Nephron (organoid): ENCODE measurements around the gene EVI5L.

Experiments used
- H3K27ac Mint-ChIP-seq, 3 experiments: 2 replicates each; pipeline ENCODE4 v1.8.0; 2020; ENCODE audit warnings: mixed read lengths in 3 of 3, mild to moderate bottlenecking in 2 of 3, moderate library complexity in 1 of 3
- H3K27me3 Mint-ChIP-seq: 2 replicates; pipeline ENCODE4 v1.8.0; 2021; ENCODE audit warnings: low read depth, mild to moderate bottlenecking, moderate library complexity, mixed read lengths
- H3K36me3 Mint-ChIP-seq: 2 replicates; pipeline ENCODE4 v1.8.0; 2020; ENCODE audit warnings: low read depth, mixed read lengths
- H3K4me1 Mint-ChIP-seq: 2 replicates; pipeline ENCODE4 v1.8.0; 2020; ENCODE audit warnings: mixed read lengths
- H3K4me3 Mint-ChIP-seq, 3 experiments: 2 replicates each; pipeline ENCODE4 v1.8.0; 2020; ENCODE audit warnings: mild to moderate bottlenecking in 3 of 3, mixed read lengths in 3 of 3, moderate library complexity in 2 of 3
- H3K9me3 Mint-ChIP-seq: 2 replicates; pipeline ENCODE4 v1.8.0; 2020; ENCODE audit warnings: mixed read lengths
- TF ChIP-seq, protein P1 (sequence below), 3 experiments: fragments of 200-600 bp; sonication (generic); IDR thresholded peaks; one replicate each; pipeline ENCODE4 v1.5.0; 2021; ENCODE audit warnings: antibody characterized with exemption in 3 of 3; ENCODE audit not compliant: unreplicated experiment in 3 of 3

EVI5L gene

GRCh38 chr19:7902796-7903243, 72.8 kb downstream of the EVI5L start:
- Mint-ChIP-seq H3K4me3 (peak overlapping the region; percentile 84 to 94 (median 87)), H3K4me1 (peaks cover 21% of the 10 kb centered on the region)

GRCh38 chr19:7903244-7904073, 73.4 kb downstream of the EVI5L start, which contains the start of gene MAP2K7:
MAP2K7 (plus strand) TSS chr19:7903877; CDS start chr19:7903945, 68 bp downstream.
- Mint-ChIP-seq H3K27me3 (no peaks in the 10 kb centered on the region), H3K4me1 (peaks cover 21% of the 10 kb centered on the region), H3K27ac (peak within 1 kb of the TSS; percentile 75 to 95 (median 95)), H3K9me3 (no peaks in the 10 kb centered on the region), H3K36me3 (no peaks in the 10 kb centered on the region), H3K4me3 (peak within 1 kb of the TSS; percentile 89 to 97 (median 95))
- TF ChIP-seq, protein P1, sequence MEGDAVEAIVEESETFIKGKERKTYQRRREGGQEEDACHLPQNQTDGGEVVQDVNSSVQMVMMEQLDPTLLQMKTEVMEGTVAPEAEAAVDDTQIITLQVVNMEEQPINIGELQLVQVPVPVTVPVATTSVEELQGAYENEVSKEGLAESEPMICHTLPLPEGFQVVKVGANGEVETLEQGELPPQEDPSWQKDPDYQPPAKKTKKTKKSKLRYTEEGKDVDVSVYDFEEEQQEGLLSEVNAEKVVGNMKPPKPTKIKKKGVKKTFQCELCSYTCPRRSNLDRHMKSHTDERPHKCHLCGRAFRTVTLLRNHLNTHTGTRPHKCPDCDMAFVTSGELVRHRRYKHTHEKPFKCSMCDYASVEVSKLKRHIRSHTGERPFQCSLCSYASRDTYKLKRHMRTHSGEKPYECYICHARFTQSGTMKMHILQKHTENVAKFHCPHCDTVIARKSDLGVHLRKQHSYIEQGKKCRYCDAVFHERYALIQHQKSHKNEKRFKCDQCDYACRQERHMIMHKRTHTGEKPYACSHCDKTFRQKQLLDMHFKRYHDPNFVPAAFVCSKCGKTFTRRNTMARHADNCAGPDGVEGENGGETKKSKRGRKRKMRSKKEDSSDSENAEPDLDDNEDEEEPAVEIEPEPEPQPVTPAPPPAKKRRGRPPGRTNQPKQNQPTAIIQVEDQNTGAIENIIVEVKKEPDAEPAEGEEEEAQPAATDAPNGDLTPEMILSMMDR (IDR thresholded peaks at IDR 0.05; ENCODE audit: unreplicated experiment in 3 of 3): peak; percentile 49 to 58 (median 51)

More at GRCh38 chr19:7902796-7903243, 72.8 kb downstream of the EVI5L start:
- TF ChIP-seq, protein P1 (IDR thresholded peaks at IDR 0.05; ENCODE audit: unreplicated experiment in 3 of 3): no peak
- H3K36me3 Mint-ChIP-seq: no peaks in the 10 kb centered on the region
- H3K9me3 Mint-ChIP-seq: no peaks in the 10 kb centered on the region
- peak overlapping the region; percentile 75 to 95 (median 95) for H3K27ac Mint-ChIP-seq
- H3K27me3 Mint-ChIP-seq: no peaks in the 10 kb centered on the region

DNA sequence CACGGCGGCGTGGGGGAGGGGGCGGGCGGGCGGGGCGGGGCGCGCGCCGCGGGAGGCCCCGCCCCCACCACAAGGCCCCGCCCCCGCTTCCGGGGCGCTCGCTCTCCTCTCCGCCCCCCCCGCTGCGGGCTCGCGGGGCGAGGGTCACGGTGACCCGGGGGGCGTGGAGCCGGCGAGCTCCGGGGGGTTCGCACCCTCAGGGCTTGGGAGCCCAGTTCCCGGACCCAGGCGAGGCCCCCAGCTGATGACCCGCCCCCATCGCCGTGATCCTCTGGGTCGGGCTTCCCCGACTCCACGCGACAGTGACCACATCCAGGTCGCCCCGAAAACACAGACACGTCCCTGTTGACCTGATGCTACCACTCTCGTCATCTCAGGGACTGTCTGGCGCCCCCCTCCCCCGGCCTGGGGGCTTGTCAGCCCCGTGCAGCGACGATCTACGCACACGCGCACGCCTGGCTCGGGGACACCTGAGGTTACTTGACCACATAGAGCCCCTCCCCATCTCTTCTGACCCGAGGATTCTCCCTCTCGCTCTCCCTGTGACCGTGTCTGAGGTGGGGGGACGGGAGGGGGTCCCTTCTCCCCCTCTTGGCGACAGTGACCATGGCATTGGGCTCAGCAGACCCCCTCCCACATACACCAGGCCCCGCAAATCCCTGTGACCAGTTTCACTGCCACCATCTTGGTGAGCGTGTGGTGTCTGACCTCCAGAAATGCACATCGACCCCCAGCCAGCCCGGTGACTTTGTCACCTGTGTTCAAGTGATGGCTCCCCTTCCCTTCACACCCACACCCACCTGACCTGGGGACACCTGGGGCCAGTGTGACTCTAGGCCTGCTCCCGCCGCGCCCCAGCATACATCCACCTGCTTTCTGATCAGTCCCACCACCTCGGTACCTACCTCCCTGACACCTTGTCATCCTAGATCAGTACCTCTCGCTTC, 74.3 kb downstream of the EVI5L start:
- peak overlapping the region; percentile 89 to 97 (median 95) for H3K4me3 Mint-ChIP-seq
- no peaks in the 10 kb centered on the region for H3K36me3 Mint-ChIP-seq
- H3K9me3 Mint-ChIP-seq: no peaks in the 10 kb centered on the region
- peak overlapping the region; percentile 56 to 85 (median 84) for H3K27ac Mint-ChIP-seq
- H3K4me1 Mint-ChIP-seq: peaks cover 21% of the 10 kb centered on the region
- TF ChIP-seq, protein P1 (IDR thresholded peaks at IDR 0.05; ENCODE audit: unreplicated experiment in 3 of 3): no peak
- no peaks in the 10 kb centered on the region for H3K27me3 Mint-ChIP-seq

DNA sequence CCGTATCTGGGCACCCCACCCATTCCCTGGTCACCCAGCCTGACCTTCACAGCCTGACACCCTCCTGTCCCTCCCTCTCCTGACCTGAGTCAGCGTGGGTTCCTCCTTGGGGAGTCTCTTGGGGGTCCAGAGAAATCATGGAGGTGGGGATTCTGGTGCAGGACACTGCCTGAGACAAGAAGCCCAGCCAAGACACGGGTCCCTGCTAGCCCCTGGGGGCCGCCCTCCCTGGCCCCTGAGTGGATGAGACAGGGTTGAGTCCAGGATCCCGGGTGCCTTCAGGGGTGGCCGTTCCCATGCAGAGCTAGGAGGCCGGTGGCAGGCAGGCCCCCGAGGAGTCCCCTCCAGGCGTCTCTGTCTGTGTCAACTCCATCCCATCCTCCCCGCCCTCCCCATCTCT, 75.2 kb downstream of the EVI5L start:
- Mint-ChIP-seq H3K9me3 (no peaks in the 10 kb centered on the region), H3K27me3 (no peaks in the 10 kb centered on the region), H3K27ac (peak overlapping the region; percentile 56 to 85 (median 84)), H3K36me3 (no peaks in the 10 kb centered on the region), H3K4me1 (peaks cover 21% of the 10 kb centered on the region), H3K4me3 (peak overlapping the region; percentile 89 to 97 (median 95))
- TF ChIP-seq, protein P1 (IDR thresholded peaks at IDR 0.05; ENCODE audit: unreplicated experiment in 3 of 3): no peak

DNA sequence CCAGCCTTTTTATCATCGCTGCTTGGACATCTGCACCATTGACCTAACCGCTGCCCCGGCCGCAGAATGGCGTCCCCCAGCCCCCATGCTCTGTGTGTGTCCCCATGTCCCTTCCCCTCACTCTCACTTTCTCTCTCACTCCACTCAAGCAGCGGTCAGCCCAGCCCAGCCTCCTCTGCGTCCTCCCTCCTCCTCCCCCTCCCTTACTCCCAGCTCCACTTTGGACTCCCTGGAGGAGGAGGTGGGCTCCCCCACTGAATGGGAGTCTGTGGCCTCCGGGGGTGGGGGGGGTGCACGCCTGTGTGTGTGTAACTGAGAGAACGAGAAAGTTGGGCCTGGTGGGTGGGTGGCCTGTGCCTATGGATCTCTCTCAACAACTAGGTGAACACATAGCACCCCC, 75.8 kb downstream of the EVI5L start:
- Mint-ChIP-seq H3K27me3 (no peaks in the 10 kb centered on the region), H3K27ac (peak overlapping the region in 2 of 3 experiments; percentile 71 to 79), H3K4me1 (peaks cover 21% of the 10 kb centered on the region), H3K4me3 (peak overlapping the region; percentile 84 to 89 (median 86)), H3K9me3 (no peaks in the 10 kb centered on the region), H3K36me3 (no peaks in the 10 kb centered on the region)
- TF ChIP-seq, protein P1 (IDR thresholded peaks at IDR 0.05; ENCODE audit: unreplicated experiment in 3 of 3): no peak
